HG03442 (cell line): Measurements from ENCODE around the gene SMARCD2.

Experiments
- ATAC-seq: cut with Tn5 transposase; IDR thresholded peaks from one replicate; pipeline ENCODE4 v1.9.1; 2021; ENCODE audit warnings: mild to moderate bottlenecking, moderate library complexity; ENCODE audit not compliant: unreplicated experiment

SMARCD2 gene

GRCh38 chr17:63833026-63833740, 9.3 kb downstream of the SMARCD2 start:
- no peak for ATAC-seq

- ATAC-seq: no peak
These were observed 10.0 kb downstream of the SMARCD2 start for GRCh38 chr17:63832455-63832854.

- ATAC-seq: no peak
These were observed 10.5 kb downstream of the SMARCD2 start for GRCh38 chr17:63832014-63832413.

GRCh38 chr17:63831505-63831904, 11.0 kb downstream of the SMARCD2 start:
- ATAC-seq: no peak

GRCh38 chr17:63830904-63831491, 11.5 kb downstream of the SMARCD2 start:
- no peak for ATAC-seq

- ATAC-seq: no peak
These were observed 12.2 kb downstream of the SMARCD2 start for GRCh38 chr17:63830278-63830677.

- no peak for ATAC-seq
These were observed 13.5 kb downstream of the SMARCD2 start for GRCh38 chr17:63828936-63829335.

GRCh38 chr17:63827801-63828221, 14.7 kb downstream of the SMARCD2 start:
- ATAC-seq: no peak

GRCh38 chr17:63827002-63827800, 15.3 kb downstream of the SMARCD2 start, which contains the start of the genes FTSJ3 and PSMC5:
Gene FTSJ3 (minus strand): TSS chr17:63827663. CDS start chr17:63826902, 761 bp downstream.
Gene PSMC5 (plus strand): TSS chr17:63827431. CDS start chr17:63827491, 60 bp downstream.
- ATAC-seq: peak; percentile 85

GRCh38 chr17:63826468-63827001, 15.9 kb downstream of the SMARCD2 start:
- no peak for ATAC-seq

- ATAC-seq: no peak
These were observed 18.1 kb downstream of the SMARCD2 start for GRCh38 chr17:63824362-63824761.

- no peak for ATAC-seq
These were observed 18.7 kb downstream of the SMARCD2 start for GRCh38 chr17:63823659-63824331.

GRCh38 chr17:63822537-63822936, 19.9 kb downstream of the SMARCD2 start:
- ATAC-seq: no peak

GRCh38 chr17:63821804-63822203, 20.7 kb downstream of the SMARCD2 start:
- no peak for ATAC-seq

- no peak for ATAC-seq
These were observed 21.4 kb downstream of the SMARCD2 start for GRCh38 chr17:63820963-63821561.

GRCh38 chr17:63819585-63820537, 22.6 kb downstream of the SMARCD2 start:
- no peak for ATAC-seq

- ATAC-seq: no peak
These were observed 23.4 kb downstream of the SMARCD2 start for GRCh38 chr17:63819131-63819530.

- no peak for ATAC-seq
These were observed 24.6 kb downstream of the SMARCD2 start for GRCh38 chr17:63817736-63818385.

- ATAC-seq: no peak
These were observed 25.8 kb downstream of the SMARCD2 start for GRCh38 chr17:63816669-63817068.
